Measurements from ENCODE around the gene PAIP2B. TPM values are rescaled to one million over a fixed set of nuclear protein-coding genes. Genes with fewer than 3 reads are reported as not detected.
A peak's percentile ranks its signal among the peaks of the same experiment; 100 is the strongest.

PAIP2B gene
- total and polyA plus RNA-seq, 2 of the 13 experiments (the other 11 are each of a cell fraction or from before 2014, with no cell fraction given) = 0.16 to 0.29 TPM

DNA sequence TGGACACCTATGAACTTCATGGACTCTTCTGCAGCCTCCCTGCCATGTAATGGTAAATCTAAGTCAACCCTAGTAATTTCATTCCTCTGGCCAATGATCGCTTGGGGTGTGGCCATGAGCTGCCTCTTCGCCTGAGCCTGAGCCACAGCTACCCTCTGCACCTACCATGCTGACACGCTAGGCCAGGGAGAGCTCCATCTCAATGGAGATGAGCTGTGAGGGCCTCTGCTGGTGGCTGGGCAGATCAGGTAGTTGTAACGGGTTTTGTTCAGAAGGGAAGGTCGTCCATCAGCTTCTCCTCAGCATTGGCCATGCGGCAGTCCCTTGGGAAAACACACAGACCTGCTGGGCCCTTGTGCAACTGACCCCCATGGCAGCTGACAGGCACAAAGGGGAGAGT lies 72.1 kb downstream of the PAIP2B start (continued):
- TF ChIP-seq, protein P1, sequence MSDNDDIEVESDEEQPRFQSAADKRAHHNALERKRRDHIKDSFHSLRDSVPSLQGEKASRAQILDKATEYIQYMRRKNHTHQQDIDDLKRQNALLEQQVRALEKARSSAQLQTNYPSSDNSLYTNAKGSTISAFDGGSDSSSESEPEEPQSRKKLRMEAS (IDR thresholded peaks at IDR 0.05) = 0 out of 2 replicates have a peak, but pooled peaks have one; percentile 17
- peak; percentile 49 for TF ChIP-seq TEAD3 (CRISPR knock-in tag; optimal IDR thresholded peaks at IDR 0.05; ENCODE audit: borderline replicate concordance)
- 0 out of 2 replicates have a peak, but pooled peaks have one; percentile 22 for TF ChIP-seq GABPB1 (CRISPR knock-in tag; IDR thresholded peaks at IDR 0.05)
- TF ChIP-seq ZMYM4 (CRISPR knock-in tag; IDR thresholded peaks at IDR 0.05) = peak; percentile 37; the same call in 1 of the 2 replicates
- TF ChIP-seq, protein P2, sequence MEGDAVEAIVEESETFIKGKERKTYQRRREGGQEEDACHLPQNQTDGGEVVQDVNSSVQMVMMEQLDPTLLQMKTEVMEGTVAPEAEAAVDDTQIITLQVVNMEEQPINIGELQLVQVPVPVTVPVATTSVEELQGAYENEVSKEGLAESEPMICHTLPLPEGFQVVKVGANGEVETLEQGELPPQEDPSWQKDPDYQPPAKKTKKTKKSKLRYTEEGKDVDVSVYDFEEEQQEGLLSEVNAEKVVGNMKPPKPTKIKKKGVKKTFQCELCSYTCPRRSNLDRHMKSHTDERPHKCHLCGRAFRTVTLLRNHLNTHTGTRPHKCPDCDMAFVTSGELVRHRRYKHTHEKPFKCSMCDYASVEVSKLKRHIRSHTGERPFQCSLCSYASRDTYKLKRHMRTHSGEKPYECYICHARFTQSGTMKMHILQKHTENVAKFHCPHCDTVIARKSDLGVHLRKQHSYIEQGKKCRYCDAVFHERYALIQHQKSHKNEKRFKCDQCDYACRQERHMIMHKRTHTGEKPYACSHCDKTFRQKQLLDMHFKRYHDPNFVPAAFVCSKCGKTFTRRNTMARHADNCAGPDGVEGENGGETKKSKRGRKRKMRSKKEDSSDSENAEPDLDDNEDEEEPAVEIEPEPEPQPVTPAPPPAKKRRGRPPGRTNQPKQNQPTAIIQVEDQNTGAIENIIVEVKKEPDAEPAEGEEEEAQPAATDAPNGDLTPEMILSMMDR (CRISPR knock-in tag; IDR thresholded peaks at IDR 0.05) = peak; percentile 92
- TF ChIP-seq, protein P3, sequence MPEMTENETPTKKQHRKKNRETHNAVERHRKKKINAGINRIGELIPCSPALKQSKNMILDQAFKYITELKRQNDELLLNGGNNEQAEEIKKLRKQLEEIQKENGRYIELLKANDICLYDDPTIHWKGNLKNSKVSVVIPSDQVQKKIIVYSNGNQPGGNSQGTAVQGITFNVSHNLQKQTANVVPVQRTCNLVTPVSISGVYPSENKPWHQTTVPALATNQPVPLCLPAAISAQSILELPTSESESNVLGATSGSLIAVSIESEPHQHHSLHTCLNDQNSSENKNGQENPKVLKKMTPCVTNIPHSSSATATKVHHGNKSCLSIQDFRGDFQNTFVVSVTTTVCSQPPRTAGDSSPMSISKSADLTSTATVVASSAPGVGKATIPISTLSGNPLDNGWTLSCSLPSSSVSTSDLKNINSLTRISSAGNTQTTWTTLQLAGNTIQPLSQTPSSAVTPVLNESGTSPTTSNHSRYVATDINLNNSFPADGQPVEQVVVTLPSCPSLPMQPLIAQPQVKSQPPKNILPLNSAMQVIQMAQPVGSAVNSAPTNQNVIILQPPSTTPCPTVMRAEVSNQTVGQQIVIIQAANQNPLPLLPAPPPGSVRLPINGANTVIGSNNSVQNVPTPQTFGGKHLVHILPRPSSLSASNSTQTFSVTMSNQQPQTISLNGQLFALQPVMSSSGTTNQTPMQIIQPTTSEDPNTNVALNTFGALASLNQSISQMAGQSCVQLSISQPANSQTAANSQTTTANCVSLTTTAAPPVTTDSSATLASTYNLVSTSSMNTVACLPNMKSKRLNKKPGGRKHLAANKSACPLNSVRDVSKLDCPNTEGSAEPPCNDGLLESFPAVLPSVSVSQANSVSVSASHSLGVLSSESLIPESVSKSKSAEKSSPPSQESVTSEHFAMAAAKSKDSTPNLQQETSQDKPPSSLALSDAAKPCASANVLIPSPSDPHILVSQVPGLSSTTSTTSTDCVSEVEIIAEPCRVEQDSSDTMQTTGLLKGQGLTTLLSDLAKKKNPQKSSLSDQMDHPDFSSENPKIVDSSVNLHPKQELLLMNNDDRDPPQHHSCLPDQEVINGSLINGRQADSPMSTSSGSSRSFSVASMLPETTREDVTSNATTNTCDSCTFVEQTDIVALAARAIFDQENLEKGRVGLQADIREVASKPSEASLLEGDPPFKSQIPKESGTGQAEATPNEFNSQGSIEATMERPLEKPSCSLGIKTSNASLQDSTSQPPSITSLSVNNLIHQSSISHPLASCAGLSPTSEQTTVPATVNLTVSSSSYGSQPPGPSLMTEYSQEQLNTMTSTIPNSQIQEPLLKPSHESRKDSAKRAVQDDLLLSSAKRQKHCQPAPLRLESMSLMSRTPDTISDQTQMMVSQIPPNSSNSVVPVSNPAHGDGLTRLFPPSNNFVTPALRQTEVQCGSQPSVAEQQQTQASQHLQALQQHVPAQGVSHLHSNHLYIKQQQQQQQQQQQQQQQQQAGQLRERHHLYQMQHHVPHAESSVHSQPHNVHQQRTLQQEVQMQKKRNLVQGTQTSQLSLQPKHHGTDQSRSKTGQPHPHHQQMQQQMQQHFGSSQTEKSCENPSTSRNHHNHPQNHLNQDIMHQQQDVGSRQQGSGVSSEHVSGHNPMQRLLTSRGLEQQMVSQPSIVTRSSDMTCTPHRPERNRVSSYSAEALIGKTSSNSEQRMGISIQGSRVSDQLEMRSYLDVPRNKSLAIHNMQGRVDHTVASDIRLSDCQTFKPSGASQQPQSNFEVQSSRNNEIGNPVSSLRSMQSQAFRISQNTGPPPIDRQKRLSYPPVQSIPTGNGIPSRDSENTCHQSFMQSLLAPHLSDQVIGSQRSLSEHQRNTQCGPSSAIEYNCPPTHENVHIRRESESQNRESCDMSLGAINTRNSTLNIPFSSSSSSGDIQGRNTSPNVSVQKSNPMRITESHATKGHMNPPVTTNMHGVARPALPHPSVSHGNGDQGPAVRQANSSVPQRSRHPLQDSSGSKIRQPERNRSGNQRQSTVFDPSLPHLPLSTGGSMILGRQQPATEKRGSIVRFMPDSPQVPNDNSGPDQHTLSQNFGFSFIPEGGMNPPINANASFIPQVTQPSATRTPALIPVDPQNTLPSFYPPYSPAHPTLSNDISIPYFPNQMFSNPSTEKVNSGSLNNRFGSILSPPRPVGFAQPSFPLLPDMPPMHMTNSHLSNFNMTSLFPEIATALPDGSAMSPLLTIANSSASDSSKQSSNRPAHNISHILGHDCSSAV (CRISPR knock-in tag; IDR thresholded peaks at IDR 0.05; ENCODE audit: borderline replicate concordance) = 0 out of 2 replicates have a peak, but pooled peaks have one; percentile 31
- 0 out of 2 replicates have a peak, but pooled peaks have one; percentile 33 for TF ChIP-seq THAP11 (CRISPR knock-in tag; IDR thresholded peaks at IDR 0.05)
- TF ChIP-seq, protein P4, sequence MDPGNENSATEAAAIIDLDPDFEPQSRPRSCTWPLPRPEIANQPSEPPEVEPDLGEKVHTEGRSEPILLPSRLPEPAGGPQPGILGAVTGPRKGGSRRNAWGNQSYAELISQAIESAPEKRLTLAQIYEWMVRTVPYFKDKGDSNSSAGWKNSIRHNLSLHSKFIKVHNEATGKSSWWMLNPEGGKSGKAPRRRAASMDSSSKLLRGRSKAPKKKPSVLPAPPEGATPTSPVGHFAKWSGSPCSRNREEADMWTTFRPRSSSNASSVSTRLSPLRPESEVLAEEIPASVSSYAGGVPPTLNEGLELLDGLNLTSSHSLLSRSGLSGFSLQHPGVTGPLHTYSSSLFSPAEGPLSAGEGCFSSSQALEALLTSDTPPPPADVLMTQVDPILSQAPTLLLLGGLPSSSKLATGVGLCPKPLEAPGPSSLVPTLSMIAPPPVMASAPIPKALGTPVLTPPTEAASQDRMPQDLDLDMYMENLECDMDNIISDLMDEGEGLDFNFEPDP (CRISPR knock-in tag; conservative IDR thresholded peaks at IDR 0.05) = no peak
- TF ChIP-seq FOXO1 (CRISPR knock-in tag; IDR thresholded peaks at IDR 0.05) = 0 out of 2 replicates have a peak, but pooled peaks have one; percentile 16
- TF ChIP-seq BRD4 (CRISPR knock-in tag; IDR thresholded peaks at IDR 0.05) = no peak
- TF ChIP-seq BORCS8-MEF2B (CRISPR knock-in tag; IDR thresholded peaks at IDR 0.05) = 0 out of 2 replicates have a peak, but pooled peaks have one; percentile 21
- TF ChIP-seq ELF1 (CRISPR knock-in tag; IDR thresholded peaks at IDR 0.05) = no peak
- 0 out of 2 replicates have a peak, but pooled peaks have one; percentile 28 for TF ChIP-seq IRF2 (CRISPR knock-in tag; IDR thresholded peaks at IDR 0.05)
- TF ChIP-seq, protein P5, sequence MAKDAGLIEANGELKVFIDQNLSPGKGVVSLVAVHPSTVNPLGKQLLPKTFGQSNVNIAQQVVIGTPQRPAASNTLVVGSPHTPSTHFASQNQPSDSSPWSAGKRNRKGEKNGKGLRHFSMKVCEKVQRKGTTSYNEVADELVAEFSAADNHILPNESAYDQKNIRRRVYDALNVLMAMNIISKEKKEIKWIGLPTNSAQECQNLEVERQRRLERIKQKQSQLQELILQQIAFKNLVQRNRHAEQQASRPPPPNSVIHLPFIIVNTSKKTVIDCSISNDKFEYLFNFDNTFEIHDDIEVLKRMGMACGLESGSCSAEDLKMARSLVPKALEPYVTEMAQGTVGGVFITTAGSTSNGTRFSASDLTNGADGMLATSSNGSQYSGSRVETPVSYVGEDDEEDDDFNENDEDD (CRISPR knock-in tag; IDR thresholded peaks at IDR 0.05; ENCODE audit: borderline replicate concordance) = 0 out of 2 replicates have a peak, but pooled peaks have one; percentile 13
- peak; percentile 41; the same call in 1 of the 2 replicates for TF ChIP-seq SALL1 (CRISPR knock-in tag; IDR thresholded peaks at IDR 0.05)
- TF ChIP-seq XRCC5 (optimal IDR thresholded peaks at IDR 0.05; ENCODE audit: low read length) = peak; percentile 74
